ENCODE measurements around the gene KIRREL3. TPM values are rescaled to one million over a fixed set of nuclear protein-coding genes. Genes with fewer than 3 reads are reported as not detected.

Gene KIRREL3
- total and polyA plus RNA-seq, 2 of the 8 experiments (the other 6 are each of a cell fraction or from before 2014, with no cell fraction given) = 0.29 to 0.32 TPM

- POLR2A ChIA-PET (ENCODE audit: partially characterized antibody) = no interaction called here
- Histone ChIP-seq H3K79me2 (ENCODE audit: control insufficient read depth in 1 of 2, insufficient read depth in 2 of 2, low read length in 2 of 2) (no peaks in the 10 kb centered on the region), H4K5ac (ENCODE audit: insufficient read length, low read depth, low read length) (no peak overlapping the region), H3K23ac (ENCODE audit: insufficient read length) (no peak overlapping the region), H3K4ac (replicated peaks; ENCODE audit: insufficient read length, low read depth, low read length) (no peak overlapping the region), H2BK20ac (ENCODE audit: low read length) (no peak overlapping the region), H2BK5ac (ENCODE audit: low read depth, low read length) (no peak overlapping the region), H3K56ac (replicated peaks; ENCODE audit: insufficient read length, low read depth, low read length) (no peak overlapping the region), H3K36me3 (ENCODE audit: control insufficient read depth in 2 of 4, insufficient read depth in 4 of 4, low read length in 3 of 4) (no peaks in the 10 kb centered on the region), H2AFZ (ENCODE audit: low read length) (no peak overlapping the region), H2BK12ac (ENCODE audit: low read depth, low read length) (no peak overlapping the region), H3K14ac (ENCODE audit: insufficient read length) (no peak overlapping the region), H3K9me3 (ENCODE audit: insufficient read depth in 2 of 2, low read depth in 1 of 2, low read length in 1 of 2) (no peaks in the 10 kb centered on the region), H4K20me1 (replicated peaks in 1 of 2; ENCODE audit: control insufficient read depth in 1 of 2, insufficient read depth in 2 of 2, low read length in 2 of 2) (no peaks in the 10 kb centered on the region), H3K4me2 (ENCODE audit: insufficient read depth in 1 of 2, low read depth in 2 of 2, low read length in 2 of 2) (no peak overlapping the region), H3K79me1 (ENCODE audit: low read depth, low read length) (no peaks in the 10 kb centered on the region), H2BK15ac (ENCODE audit: low read length) (no peak overlapping the region), H3K27ac (ENCODE audit: low read depth, low read length) (no peak overlapping the region), H3K23me2 (ENCODE audit: low read depth, low read length) (no peaks in the 10 kb centered on the region), H3K4me3 (ENCODE audit: extremely low read depth in 1 of 4, insufficient read depth in 2 of 4, low read depth in 3 of 4, low read length in 4 of 4) (no peak overlapping the region), H2AK5ac (ENCODE audit: low read depth, low read length) (no peak overlapping the region), H4K8ac (ENCODE audit: extremely low read depth, insufficient read depth, low read length) (no peak overlapping the region), H3K9ac (replicated peaks in 1 of 4; ENCODE audit: extremely low read depth in 1 of 4, low read depth in 3 of 4, low read length in 3 of 4) (no peak overlapping the region), H3K27me3 (replicated peaks in 1 of 4; ENCODE audit: control insufficient read depth in 3 of 4, extremely low read depth in 1 of 4, insufficient read depth in 3 of 4, low read length in 3 of 4) (peaks cover 0 to 3% (median 0%) of the 10 kb centered on the region in 4 experiments; a peak in 1 of 7 replicates), H3K18ac (ENCODE audit: extremely low read depth, low read length) (no peak overlapping the region), H3K4me1 (replicated peaks in 1 of 4; ENCODE audit: control insufficient read depth in 3 of 4, insufficient read depth in 4 of 4, low read length in 3 of 4) (peaks cover 0 to 15% (median 2%) of the 10 kb centered on the region in 4 experiments; a peak in 3 of 7 replicates), H4K91ac (replicated peaks; ENCODE audit: insufficient read length, low read length) (no peak overlapping the region), H2BK120ac (replicated peaks; ENCODE audit: low read depth, low read length) (no peak overlapping the region)
- FAIRE-seq = no peak
- no peak for DNase-seq (ENCODE audit: low read depth in 1 of 2, low spot score in 2 of 2)
- CTCF ChIA-PET (ENCODE audit: partially characterized antibody) = interaction anchor here (0.6 to 2.4 kb wide), 8 partner anchors 9 to 235 kb away, joined by 3 to 10 read pairs (median 4); no protein-coding TSS in a partner anchor
- 88% methylated on average over 3 of the region's 3 CpGs; no CpG with 5 or more reads in 1 of the 2 experiments for WGBS, 2 experiments (ENCODE audit: extremely low coverage in 1 of 2, insufficient coverage in 1 of 2, insufficient read length in 1 of 2, insufficient replicate concordance in 2 of 2, low coverage in 1 of 2, low lambda C conversion rate in 2 of 2, missing lambda C conversion rate in 1 of 2)
- TF ChIP-seq POLR2A (IDR thresholded peaks at IDR 0.05; ENCODE audit: control extremely low read depth in 1 of 2, low read depth in 2 of 2, low read length in 2 of 2) = no peak
- TF ChIP-seq SP1 (IDR thresholded peaks at IDR 0.05; ENCODE audit: low read depth, low read length) = no peak
- TF ChIP-seq CTBP2 (IDR thresholded peaks at IDR 0.05; ENCODE audit: borderline replicate concordance, insufficient read depth, insufficient read length, low read length) = no peak
- TF ChIP-seq BCL11A (IDR thresholded peaks at IDR 0.05; ENCODE audit: low read depth in 2 of 2, low read length in 2 of 2) = no peak
- TF ChIP-seq CREB1 (IDR thresholded peaks at IDR 0.05) = no peak
- no peak for TF ChIP-seq YY1 (IDR thresholded peaks at IDR 0.05; ENCODE audit: low read depth, low read length)
- TF ChIP-seq POU5F1 (IDR thresholded peaks at IDR 0.05; ENCODE audit: low read depth, low read length) = no peak
- no peak for TF ChIP-seq BRCA1 (IDR thresholded peaks at IDR 0.05; ENCODE audit: low read depth, low read length)
- TF ChIP-seq CEBPB (IDR thresholded peaks at IDR 0.05; ENCODE audit: low read depth, low read length) = no peak
- no peak for TF ChIP-seq TAF1 (IDR thresholded peaks at IDR 0.05; ENCODE audit: low read depth, low read length)
- TF ChIP-seq, protein P1, sequence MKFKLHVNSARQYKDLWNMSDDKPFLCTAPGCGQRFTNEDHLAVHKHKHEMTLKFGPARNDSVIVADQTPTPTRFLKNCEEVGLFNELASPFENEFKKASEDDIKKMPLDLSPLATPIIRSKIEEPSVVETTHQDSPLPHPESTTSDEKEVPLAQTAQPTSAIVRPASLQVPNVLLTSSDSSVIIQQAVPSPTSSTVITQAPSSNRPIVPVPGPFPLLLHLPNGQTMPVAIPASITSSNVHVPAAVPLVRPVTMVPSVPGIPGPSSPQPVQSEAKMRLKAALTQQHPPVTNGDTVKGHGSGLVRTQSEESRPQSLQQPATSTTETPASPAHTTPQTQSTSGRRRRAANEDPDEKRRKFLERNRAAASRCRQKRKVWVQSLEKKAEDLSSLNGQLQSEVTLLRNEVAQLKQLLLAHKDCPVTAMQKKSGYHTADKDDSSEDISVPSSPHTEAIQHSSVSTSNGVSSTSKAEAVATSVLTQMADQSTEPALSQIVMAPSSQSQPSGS (IDR thresholded peaks at IDR 0.05; ENCODE audit: low read length) = no peak
- TF ChIP-seq RAD21 (IDR thresholded peaks at IDR 0.05 in 1 of 2, conservative IDR thresholded peaks at IDR 0.05 in 1 of 2; ENCODE audit: low read depth in 2 of 2, low read length in 2 of 2) = no peak
- TF ChIP-seq NANOG (IDR thresholded peaks at IDR 0.05; ENCODE audit: insufficient read depth, low read depth, low read length, poor library complexity, severe bottlenecking) = no peak
- TF ChIP-seq ASH2L (IDR thresholded peaks at IDR 0.05; ENCODE audit: low read length) = no peak
Measured at GRCh38 chr11:126635511-126635910, 365.1 kb downstream of the KIRREL3 start.

All from H1 (cell line).